ENCODE data around the gene SMPD4. TPM values are rescaled to one million over a fixed set of nuclear protein-coding genes. Genes with fewer than 3 reads are reported as not detected.
"Not testable (repeated sequence)": the region's sequence is repeated elsewhere in the genome, so short reads cannot be mapped to it uniquely, and the experiment has no call there.

Gene SMPD4
- total RNA-seq, 1 donor from 2014 or later: 92.3 TPM

- H3K27me3 Mint-ChIP-seq (ENCODE audit: insufficient read depth); intact Hi-C loops (cut with micrococcal nuclease); H3K4me3 Mint-ChIP-seq; H3K4me1 Mint-ChIP-seq (ENCODE audit: low read depth); H3K9me3 Mint-ChIP-seq; DNase-seq (ENCODE audit: low spot score); H3K36me3 Mint-ChIP-seq (ENCODE audit: low read depth); H3K27ac Mint-ChIP-seq: not testable (repeated sequence)
These were observed 41.8 kb downstream of the SMPD4 start for GRCh38 chr2:130139331-130140280.

GRCh38 chr2:130138841-130139251 lies 42.6 kb downstream of the SMPD4 start:
- DNase-seq (ENCODE audit: low spot score); intact Hi-C loops (cut with micrococcal nuclease); H3K27me3 Mint-ChIP-seq (ENCODE audit: insufficient read depth); H3K4me1 Mint-ChIP-seq (ENCODE audit: low read depth); H3K4me3 Mint-ChIP-seq; H3K9me3 Mint-ChIP-seq; H3K36me3 Mint-ChIP-seq (ENCODE audit: low read depth); H3K27ac Mint-ChIP-seq: not testable (repeated sequence)

- H3K9me3 Mint-ChIP-seq; H3K36me3 Mint-ChIP-seq (ENCODE audit: low read depth); H3K4me3 Mint-ChIP-seq; H3K4me1 Mint-ChIP-seq (ENCODE audit: low read depth); DNase-seq (ENCODE audit: low spot score); H3K27me3 Mint-ChIP-seq (ENCODE audit: insufficient read depth); H3K27ac Mint-ChIP-seq; intact Hi-C loops (cut with micrococcal nuclease): not testable (repeated sequence)
These were observed 43.1 kb downstream of the SMPD4 start for GRCh38 chr2:130138326-130138725.

GRCh38 chr2:130137118-130137517 lies 44.3 kb downstream of the SMPD4 start:
- H3K4me1 Mint-ChIP-seq (ENCODE audit: low read depth); H3K9me3 Mint-ChIP-seq; intact Hi-C loops (cut with micrococcal nuclease); H3K4me3 Mint-ChIP-seq; H3K36me3 Mint-ChIP-seq (ENCODE audit: low read depth); H3K27ac Mint-ChIP-seq; DNase-seq (ENCODE audit: low spot score); H3K27me3 Mint-ChIP-seq (ENCODE audit: insufficient read depth): not testable (repeated sequence)

- H3K27me3 Mint-ChIP-seq (ENCODE audit: insufficient read depth); intact Hi-C loops (cut with micrococcal nuclease); DNase-seq (ENCODE audit: low spot score); H3K9me3 Mint-ChIP-seq; H3K36me3 Mint-ChIP-seq (ENCODE audit: low read depth); H3K4me1 Mint-ChIP-seq (ENCODE audit: low read depth); H3K27ac Mint-ChIP-seq; H3K4me3 Mint-ChIP-seq: not testable (repeated sequence)
These were observed 44.9 kb downstream of the SMPD4 start for GRCh38 chr2:130136546-130136945.

GRCh38 chr2:130135692-130136541 lies 45.5 kb downstream of the SMPD4 start:
- intact Hi-C loops (cut with micrococcal nuclease): no loop called here
- H3K27me3 Mint-ChIP-seq (ENCODE audit: insufficient read depth): peaks cover 4% of the 10 kb centered on the region
- H3K4me1 Mint-ChIP-seq (ENCODE audit: low read depth): no peaks in the 10 kb centered on the region
- no peak overlapping the region for H3K27ac Mint-ChIP-seq
- no peaks in the 10 kb centered on the region for H3K36me3 Mint-ChIP-seq (ENCODE audit: low read depth)
- H3K4me3 Mint-ChIP-seq: no peak overlapping the region
- DNase-seq (ENCODE audit: low spot score): no peak
- no peaks in the 10 kb centered on the region for H3K9me3 Mint-ChIP-seq

- H3K9me3 Mint-ChIP-seq; intact Hi-C loops (cut with micrococcal nuclease); H3K4me3 Mint-ChIP-seq; H3K27ac Mint-ChIP-seq; H3K4me1 Mint-ChIP-seq (ENCODE audit: low read depth); H3K27me3 Mint-ChIP-seq (ENCODE audit: insufficient read depth); H3K36me3 Mint-ChIP-seq (ENCODE audit: low read depth); DNase-seq (ENCODE audit: low spot score): not testable (repeated sequence)
These were observed 52.1 kb downstream of the SMPD4 start, which contains the start of gene POTEF for GRCh38 chr2:130129120-130129829. Gene POTEF (minus strand): TSS chr2:130129222. CDS start chr2:130120515, 8,707 bp downstream.

- H3K27ac Mint-ChIP-seq; intact Hi-C loops (cut with micrococcal nuclease); H3K27me3 Mint-ChIP-seq (ENCODE audit: insufficient read depth); H3K36me3 Mint-ChIP-seq (ENCODE audit: low read depth); H3K4me1 Mint-ChIP-seq (ENCODE audit: low read depth); H3K4me3 Mint-ChIP-seq; DNase-seq (ENCODE audit: low spot score); H3K9me3 Mint-ChIP-seq: not testable (repeated sequence)
These were observed 52.9 kb downstream of the SMPD4 start for GRCh38 chr2:130128464-130128863.

GRCh38 chr2:130127726-130128125 lies 53.7 kb downstream of the SMPD4 start:
- H3K27ac Mint-ChIP-seq; DNase-seq (ENCODE audit: low spot score); H3K4me3 Mint-ChIP-seq; H3K4me1 Mint-ChIP-seq (ENCODE audit: low read depth); H3K36me3 Mint-ChIP-seq (ENCODE audit: low read depth); H3K27me3 Mint-ChIP-seq (ENCODE audit: insufficient read depth); H3K9me3 Mint-ChIP-seq; intact Hi-C loops (cut with micrococcal nuclease): not testable (repeated sequence)

GRCh38 chr2:130120924-130121323 lies 60.5 kb downstream of the SMPD4 start:
- H3K27me3 Mint-ChIP-seq (ENCODE audit: insufficient read depth); H3K27ac Mint-ChIP-seq; intact Hi-C loops (cut with micrococcal nuclease); H3K4me3 Mint-ChIP-seq; H3K4me1 Mint-ChIP-seq (ENCODE audit: low read depth); H3K36me3 Mint-ChIP-seq (ENCODE audit: low read depth); DNase-seq (ENCODE audit: low spot score); H3K9me3 Mint-ChIP-seq: not testable (repeated sequence)

GRCh38 chr2:130102597-130103363 lies 78.6 kb downstream of the SMPD4 start:
- H3K27me3 Mint-ChIP-seq (ENCODE audit: insufficient read depth); H3K4me3 Mint-ChIP-seq; H3K36me3 Mint-ChIP-seq (ENCODE audit: low read depth); H3K27ac Mint-ChIP-seq; intact Hi-C loops (cut with micrococcal nuclease); DNase-seq (ENCODE audit: low spot score); H3K4me1 Mint-ChIP-seq (ENCODE audit: low read depth); H3K9me3 Mint-ChIP-seq: not testable (repeated sequence)

Data from activated T-helper 1 cell treated with anti-CD3 and anti-CD28 coated beads, Interleukin-12 subunit alpha, Interleukin-12 subunit beta, Interleukin-2, Interleukin-4 antibody, amounts not matched to agents 30 ng/mL and 10 ng/mL and 1 ng/mL, durations not matched to agents 14 hours and 24 hours and 36 hours (primary cell).